Measurements from ENCODE around the gene ACYP2. TPM values are rescaled to one million over a fixed set of nuclear protein-coding genes. Genes with fewer than 3 reads are reported as not detected.
A peak's percentile ranks its signal among the peaks of the same experiment; 100 is the strongest.
"Not testable (repeated sequence)": the region's sequence is repeated elsewhere in the genome, so short reads cannot be mapped to it uniquely, and the experiment has no call there.

The ACYP2 gene
- total RNA-seq, 4 donors from 2014 or later, result 15.4 to 28.7 (median 22.7) TPM

DNA sequence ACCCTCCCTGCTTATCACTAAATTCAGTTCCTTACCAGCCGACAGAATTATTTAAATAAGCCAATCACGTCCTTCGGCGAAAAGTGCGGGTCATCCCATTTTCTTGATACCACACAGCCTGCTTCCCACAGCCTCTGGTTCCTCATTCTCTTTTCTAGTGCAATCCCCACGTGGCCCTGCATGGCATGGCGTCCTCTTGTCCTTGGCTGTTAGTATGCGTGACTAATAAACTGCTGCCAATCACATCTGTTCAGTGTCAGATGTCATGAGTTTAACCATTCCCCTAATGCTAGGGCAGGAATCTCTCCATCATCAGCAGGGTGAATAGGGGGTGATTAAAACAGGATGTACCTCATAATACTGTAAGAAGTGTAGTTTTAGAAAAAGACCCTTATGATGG, 203.4 kb downstream of the ACYP2 start:
- intact Hi-C loops (cut with DNase I), result no loop called here
- Histone ChIP-seq H3K27me3 (no peaks in the 10 kb centered on the region), H3K9me3 (peaks cover 0 to 4% (median 0%) of the 10 kb centered on the region in 4 donors), H3K27ac (replicated peaks in 1 of 4) (no peak overlapping the region), H3K4me3 (no peak overlapping the region), H3K4me1 (no peaks in the 10 kb centered on the region), H3K36me3 (no peaks in the 10 kb centered on the region)
- DNase-seq (ENCODE audit: extremely low spot score), result no peak
- WGBS, result 89% methylated on average over 8 of the region's 8 CpGs
- TF ChIP-seq, protein P1, sequence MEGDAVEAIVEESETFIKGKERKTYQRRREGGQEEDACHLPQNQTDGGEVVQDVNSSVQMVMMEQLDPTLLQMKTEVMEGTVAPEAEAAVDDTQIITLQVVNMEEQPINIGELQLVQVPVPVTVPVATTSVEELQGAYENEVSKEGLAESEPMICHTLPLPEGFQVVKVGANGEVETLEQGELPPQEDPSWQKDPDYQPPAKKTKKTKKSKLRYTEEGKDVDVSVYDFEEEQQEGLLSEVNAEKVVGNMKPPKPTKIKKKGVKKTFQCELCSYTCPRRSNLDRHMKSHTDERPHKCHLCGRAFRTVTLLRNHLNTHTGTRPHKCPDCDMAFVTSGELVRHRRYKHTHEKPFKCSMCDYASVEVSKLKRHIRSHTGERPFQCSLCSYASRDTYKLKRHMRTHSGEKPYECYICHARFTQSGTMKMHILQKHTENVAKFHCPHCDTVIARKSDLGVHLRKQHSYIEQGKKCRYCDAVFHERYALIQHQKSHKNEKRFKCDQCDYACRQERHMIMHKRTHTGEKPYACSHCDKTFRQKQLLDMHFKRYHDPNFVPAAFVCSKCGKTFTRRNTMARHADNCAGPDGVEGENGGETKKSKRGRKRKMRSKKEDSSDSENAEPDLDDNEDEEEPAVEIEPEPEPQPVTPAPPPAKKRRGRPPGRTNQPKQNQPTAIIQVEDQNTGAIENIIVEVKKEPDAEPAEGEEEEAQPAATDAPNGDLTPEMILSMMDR (IDR thresholded peaks at IDR 0.05), result no peak
- TF ChIP-seq POLR2AphosphoS5 (IDR thresholded peaks at IDR 0.05) (no peak), POLR2A (IDR thresholded peaks at IDR 0.05; ENCODE audit: low read depth) (no peak), EP300 (IDR thresholded peaks at IDR 0.05) (no peak)

DNA sequence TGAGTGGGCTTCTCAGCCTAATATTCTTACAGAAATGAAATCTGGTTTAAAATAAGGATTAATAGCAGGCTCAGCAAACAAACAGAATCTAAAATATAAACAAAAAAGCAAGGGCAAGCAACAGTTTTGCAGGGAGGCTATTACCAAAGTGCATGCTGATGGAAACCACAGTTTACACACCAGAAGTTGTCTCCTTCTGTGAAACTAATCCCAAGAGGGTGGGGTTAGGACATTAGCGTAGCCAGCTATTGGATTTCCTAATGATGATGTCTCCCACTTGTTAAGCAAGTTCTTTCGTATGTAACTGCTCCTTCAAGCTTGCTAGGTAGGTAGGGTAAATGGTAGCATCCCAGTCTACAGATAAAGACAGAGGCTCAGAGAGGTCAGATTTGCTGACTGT, 205.6 kb downstream of the ACYP2 start:
- intact Hi-C loops (cut with DNase I), result no loop called here
- WGBS, result 84% methylated on average over 2 of the region's 2 CpGs
- no peak overlapping the region for H3K4me3 ChIP-seq

DNA sequence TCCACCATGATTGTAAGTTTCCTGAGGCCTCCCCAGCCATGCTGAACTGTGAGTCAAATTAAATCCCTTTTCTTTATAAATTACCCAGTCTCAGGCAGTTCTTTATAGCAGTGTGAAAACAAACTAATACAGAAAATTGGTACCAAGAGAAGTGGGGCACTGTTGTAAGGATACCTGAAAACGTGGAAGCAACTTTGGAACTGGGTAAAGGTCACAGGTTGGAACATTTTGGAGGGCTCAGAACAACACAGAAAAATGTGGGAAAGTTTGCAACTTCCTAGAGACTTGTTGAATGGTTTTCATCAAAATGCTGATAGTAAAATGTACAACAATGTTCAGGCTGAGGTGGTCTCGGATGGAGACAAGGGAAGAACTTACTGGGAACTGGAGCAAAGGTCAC, 209.1 kb downstream of the ACYP2 start:
- H3K36me3 ChIP-seq; DNase-seq (ENCODE audit: extremely low spot score); H3K27me3 ChIP-seq; H3K4me1 ChIP-seq; H3K4me3 ChIP-seq; H3K27ac ChIP-seq (replicated peaks in 1 of 4); intact Hi-C loops (cut with DNase I): not testable (repeated sequence)
- 98% methylated on average over 2 of the region's 2 CpGs for WGBS
- H3K9me3 ChIP-seq, result peaks cover 0 to 11% (median 3%) of the 10 kb centered on the region in 4 donors

More for the DNA sequence above, 205.6 kb downstream of the ACYP2 start:
- H3K27me3 ChIP-seq, result no peaks in the 10 kb centered on the region
- TF ChIP-seq, protein P1 (IDR thresholded peaks at IDR 0.05), result no peak
- no peak for TF ChIP-seq POLR2AphosphoS5 (IDR thresholded peaks at IDR 0.05)
- TF ChIP-seq EP300 (IDR thresholded peaks at IDR 0.05), result no peak
- TF ChIP-seq POLR2A (IDR thresholded peaks at IDR 0.05; ENCODE audit: low read depth), result no peak
- H3K36me3 ChIP-seq, result no peaks in the 10 kb centered on the region
- no peak overlapping the region for H3K27ac ChIP-seq (replicated peaks in 1 of 4)
- no peak for DNase-seq (ENCODE audit: extremely low spot score)
- peaks cover 0 to 11% (median 3%) of the 10 kb centered on the region in 4 donors for H3K9me3 ChIP-seq
- H3K4me1 ChIP-seq, result no peaks in the 10 kb centered on the region

DNA sequence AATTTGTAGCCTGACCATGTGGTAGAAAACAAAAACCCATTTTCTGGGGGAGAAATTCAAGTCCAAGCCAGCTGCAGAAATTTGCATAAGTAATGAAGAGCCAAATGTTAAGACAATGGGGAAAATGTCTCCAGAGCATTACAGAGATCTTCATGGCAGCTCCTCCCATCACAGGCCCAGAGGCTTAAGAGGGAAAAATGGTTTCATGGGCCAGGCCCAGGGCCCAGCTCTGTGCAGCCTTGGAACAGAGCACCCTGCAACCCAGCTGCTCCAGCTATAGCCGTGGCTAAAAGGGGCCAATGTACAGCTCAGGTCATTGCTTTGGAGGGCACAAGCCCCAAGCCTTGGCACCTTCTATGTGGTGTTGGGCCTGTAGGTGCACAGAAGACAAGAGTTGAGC, 209.7 kb downstream of the ACYP2 start:
- DNase-seq (ENCODE audit: extremely low spot score), result no peak
- H3K27me3 ChIP-seq, result no peaks in the 10 kb centered on the region
- TF ChIP-seq POLR2A (IDR thresholded peaks at IDR 0.05; ENCODE audit: low read depth) (no peak), POLR2AphosphoS5 (IDR thresholded peaks at IDR 0.05) (no peak), EP300 (IDR thresholded peaks at IDR 0.05) (no peak)
- TF ChIP-seq, protein P1 (IDR thresholded peaks at IDR 0.05), result no peak
- no CpG with 5 or more reads among the region's 1 CpG for WGBS
- H3K4me1 ChIP-seq, result peaks cover 8 to 10% (median 9%) of the 10 kb centered on the region in 4 donors
- H3K36me3 ChIP-seq, result no peaks in the 10 kb centered on the region
- intact Hi-C loops (cut with DNase I), result no loop called here
- H3K9me3 ChIP-seq, result peaks cover 0 to 11% (median 3%) of the 10 kb centered on the region in 4 donors
- no peak overlapping the region for H3K4me3 ChIP-seq
- H3K27ac ChIP-seq (replicated peaks in 1 of 4), result no peak overlapping the region

DNA sequence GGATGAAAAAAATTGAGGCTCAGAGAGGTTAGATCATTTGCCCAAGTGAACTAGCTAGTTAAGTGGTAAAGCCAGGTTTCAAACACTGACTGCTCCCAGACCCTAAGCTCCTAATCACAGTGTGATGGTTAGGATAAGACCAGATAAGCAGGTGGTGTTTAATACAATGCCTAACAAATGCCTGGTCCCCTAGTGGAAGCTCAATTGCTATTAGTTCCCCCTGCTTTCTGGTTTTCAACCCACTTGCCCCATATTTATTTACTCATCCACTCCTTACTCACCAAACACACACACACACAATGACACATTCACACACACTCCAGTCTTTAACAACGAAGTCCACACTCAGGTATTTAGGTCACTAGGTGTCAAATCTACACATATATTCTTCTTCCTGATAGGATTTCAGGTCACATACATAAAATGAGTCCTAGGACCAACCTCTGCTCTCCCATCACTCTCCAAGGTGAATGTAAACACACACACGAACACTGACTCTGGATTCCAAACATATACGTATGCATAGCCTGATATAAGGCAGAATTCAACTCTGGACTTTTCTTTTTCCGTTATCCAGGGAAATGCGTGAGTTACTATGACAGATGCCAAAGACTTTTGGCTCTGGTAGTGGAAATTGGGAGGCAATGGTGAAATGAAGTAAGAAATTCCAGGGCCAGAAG, 214.2 kb downstream of the ACYP2 start:
- no peak for DNase-seq (ENCODE audit: extremely low spot score)
- peaks cover 0 to 11% (median 3%) of the 10 kb centered on the region in 4 donors for H3K9me3 ChIP-seq
- no peak for TF ChIP-seq EP300 (IDR thresholded peaks at IDR 0.05)
- TF ChIP-seq, protein P1 (IDR thresholded peaks at IDR 0.05), result no peak
- TF ChIP-seq POLR2A (IDR thresholded peaks at IDR 0.05; ENCODE audit: low read depth), result no peak
- TF ChIP-seq POLR2AphosphoS5 (IDR thresholded peaks at IDR 0.05), result no peak
- peak overlapping the region; percentile 57 to 75 (median 68) for H3K4me3 ChIP-seq
- intact Hi-C loops (cut with DNase I), result loop anchor here (5.0 to 10.0 kb wide), 3 partner anchors 105 to 373 kb away; no protein-coding TSS in a partner anchor
- WGBS, result 29% methylated on average over 5 of the region's 5 CpGs
- no peaks in the 10 kb centered on the region for H3K36me3 ChIP-seq
- H3K27me3 ChIP-seq, result no peaks in the 10 kb centered on the region
- peak overlapping the region; percentile 83 to 97 (median 92) for H3K27ac ChIP-seq (replicated peaks in 1 of 4)
- peaks cover 15 to 21% (median 19%) of the 10 kb centered on the region in 4 donors for H3K4me1 ChIP-seq
